ENCODE measurements around the gene PSD4. TPM values are rescaled to one million over a fixed set of nuclear protein-coding genes. Genes with fewer than 3 reads are reported as not detected.

PSD4 gene
- total RNA-seq, 1 experiment from 2014 or later = 27.0 TPM

DNA sequence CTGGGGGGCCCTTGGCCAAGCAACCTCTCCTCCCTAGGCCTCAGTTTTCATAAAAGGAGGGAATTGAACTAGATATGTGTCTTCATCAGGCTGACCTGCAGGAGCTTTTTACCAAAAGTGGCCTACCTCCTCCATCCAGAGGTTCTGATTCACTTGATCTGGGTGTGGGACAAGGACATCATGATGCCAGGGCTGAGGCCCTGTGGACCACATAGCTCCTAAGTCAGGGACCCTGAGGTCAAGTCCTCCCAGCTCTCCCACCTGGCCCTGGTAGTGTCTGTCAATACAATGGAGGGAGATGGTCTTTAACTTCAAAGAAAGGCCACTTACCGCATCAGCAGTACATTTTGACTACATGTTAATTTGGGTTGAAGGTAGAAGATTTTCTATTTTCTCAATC lies 35.9 kb upstream of the PSD4 start:
- no peak for DNase-seq (ENCODE audit: low read depth)
- in situ Hi-C loops (cut with HindIII; ENCODE audit: low pct_unique_long_range_greater_than_20kb, low sequenced_read_pairs) = loop anchor here (25.0 kb wide), 1 partner anchor 249 kb away; no protein-coding TSS in a partner anchor

DNA sequence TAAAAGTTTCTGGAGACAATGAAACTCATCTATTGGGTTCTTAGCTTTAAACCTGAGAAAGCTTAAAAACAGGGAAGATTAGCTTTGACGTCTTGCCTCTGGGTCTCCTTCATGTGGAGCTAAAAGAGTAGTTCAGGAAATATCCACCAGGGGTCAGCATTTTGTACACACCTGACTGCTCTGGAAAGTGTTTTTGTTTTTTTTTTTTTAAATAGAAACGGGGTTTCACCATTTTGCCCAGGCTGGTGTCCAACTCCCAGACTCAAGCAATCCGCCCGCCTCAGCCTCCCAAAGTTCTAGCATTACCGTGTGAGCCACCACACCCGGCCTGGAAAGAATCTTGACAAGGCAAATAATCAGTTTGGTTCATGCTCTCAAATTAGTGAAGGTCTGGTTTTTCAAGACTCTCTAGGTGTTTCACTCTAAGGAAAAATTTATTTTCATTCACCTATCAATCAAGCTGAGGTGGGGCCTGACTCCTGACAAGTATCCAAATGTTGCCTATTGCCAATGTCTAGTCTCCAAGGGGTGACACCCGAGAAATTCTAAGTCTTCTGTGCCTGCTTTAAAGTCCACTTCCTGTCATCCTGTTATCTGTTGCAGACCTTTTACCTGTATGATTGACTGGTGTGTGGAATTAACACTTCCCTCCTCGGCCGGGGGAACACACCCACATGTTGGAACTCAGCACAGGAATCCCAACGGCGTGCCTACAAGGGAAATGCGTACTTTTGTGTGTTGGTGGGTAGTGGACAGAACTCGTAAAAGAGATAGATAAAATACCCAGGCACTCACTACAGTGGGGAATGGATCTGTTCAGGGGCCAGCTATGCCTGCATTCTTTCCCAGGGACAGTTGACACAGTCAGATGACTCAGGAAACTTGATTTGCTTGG lies 35.1 kb upstream of the PSD4 start:
- DNase-seq (ENCODE audit: low read depth) = peak; percentile 71
- in situ Hi-C loops (cut with HindIII; ENCODE audit: low pct_unique_long_range_greater_than_20kb, low sequenced_read_pairs) = loop anchor here (25.0 kb wide), 1 partner anchor 249 kb away; no protein-coding TSS in a partner anchor

DNA sequence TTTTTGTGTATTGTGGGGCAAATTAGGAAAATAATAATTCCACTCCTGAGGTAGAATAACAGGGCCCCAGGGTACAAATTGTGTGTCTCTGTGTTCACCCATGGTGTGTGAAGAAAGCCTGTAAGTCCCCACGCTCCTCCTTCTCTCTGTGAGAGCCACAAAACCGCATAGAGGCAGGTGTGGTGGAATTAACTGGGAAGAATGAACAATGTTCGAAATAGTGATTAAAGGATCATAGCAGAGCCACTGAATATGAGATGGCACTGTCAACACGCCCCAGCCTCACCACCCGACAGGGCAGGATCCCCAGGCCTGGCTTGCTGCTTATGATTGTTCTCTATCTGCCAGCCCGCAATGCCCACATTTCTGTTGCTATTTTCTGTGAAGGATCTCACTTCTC lies 32.3 kb upstream of the PSD4 start:
- in situ Hi-C loops (cut with HindIII; ENCODE audit: low pct_unique_long_range_greater_than_20kb, low sequenced_read_pairs) = loop anchor here (25.0 kb wide), 1 partner anchor 246 kb away; no protein-coding TSS in a partner anchor
- no peak for DNase-seq (ENCODE audit: low read depth)

DNA sequence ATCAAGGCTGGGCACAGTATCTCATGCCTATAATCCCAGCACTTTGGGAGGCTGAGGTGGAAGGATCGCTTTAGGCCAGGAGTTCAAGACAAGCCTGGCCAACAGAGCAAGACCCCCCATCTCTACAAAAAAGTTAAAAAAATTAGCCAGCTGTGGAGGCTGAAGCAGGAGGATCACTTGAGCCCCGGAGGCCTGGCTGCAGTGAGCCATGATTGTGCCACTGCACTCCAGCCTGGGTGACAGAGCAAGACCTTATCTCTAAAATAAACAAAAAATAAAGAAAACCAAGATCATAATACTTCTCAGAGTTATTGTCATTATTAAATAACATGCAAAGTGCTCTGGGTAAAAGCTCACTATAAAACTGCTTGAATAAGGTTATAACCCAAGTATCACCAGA lies 31.5 kb upstream of the PSD4 start:
- no peak for DNase-seq (ENCODE audit: low read depth)
- in situ Hi-C loops (cut with HindIII; ENCODE audit: low pct_unique_long_range_greater_than_20kb, low sequenced_read_pairs) = loop anchor here (25.0 kb wide), 1 partner anchor 245 kb away; no protein-coding TSS in a partner anchor

DNA sequence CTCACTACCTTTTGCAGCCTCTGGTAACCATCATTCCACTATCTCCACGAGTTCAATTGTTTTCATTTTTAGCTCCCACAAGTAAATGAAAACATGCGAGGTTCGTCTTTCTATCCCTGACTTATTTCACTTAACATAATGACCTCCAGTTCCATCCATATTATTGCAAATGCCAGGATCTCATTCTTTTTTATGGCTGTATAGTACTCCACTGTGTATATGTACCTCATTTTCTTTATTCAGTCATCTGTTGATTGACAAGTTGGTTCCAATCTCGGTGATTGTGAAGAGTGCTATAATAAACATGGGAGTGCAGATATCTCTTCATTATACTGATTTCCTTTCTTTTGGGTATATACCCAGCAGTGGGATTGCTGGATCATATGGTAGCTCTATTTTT lies 29.5 kb upstream of the PSD4 start:
- in situ Hi-C loops (cut with HindIII; ENCODE audit: low pct_unique_long_range_greater_than_20kb, low sequenced_read_pairs) = loop anchor here (25.0 kb wide), 1 partner anchor 243 kb away; no protein-coding TSS in a partner anchor
- no peak for DNase-seq (ENCODE audit: low read depth)

DNA sequence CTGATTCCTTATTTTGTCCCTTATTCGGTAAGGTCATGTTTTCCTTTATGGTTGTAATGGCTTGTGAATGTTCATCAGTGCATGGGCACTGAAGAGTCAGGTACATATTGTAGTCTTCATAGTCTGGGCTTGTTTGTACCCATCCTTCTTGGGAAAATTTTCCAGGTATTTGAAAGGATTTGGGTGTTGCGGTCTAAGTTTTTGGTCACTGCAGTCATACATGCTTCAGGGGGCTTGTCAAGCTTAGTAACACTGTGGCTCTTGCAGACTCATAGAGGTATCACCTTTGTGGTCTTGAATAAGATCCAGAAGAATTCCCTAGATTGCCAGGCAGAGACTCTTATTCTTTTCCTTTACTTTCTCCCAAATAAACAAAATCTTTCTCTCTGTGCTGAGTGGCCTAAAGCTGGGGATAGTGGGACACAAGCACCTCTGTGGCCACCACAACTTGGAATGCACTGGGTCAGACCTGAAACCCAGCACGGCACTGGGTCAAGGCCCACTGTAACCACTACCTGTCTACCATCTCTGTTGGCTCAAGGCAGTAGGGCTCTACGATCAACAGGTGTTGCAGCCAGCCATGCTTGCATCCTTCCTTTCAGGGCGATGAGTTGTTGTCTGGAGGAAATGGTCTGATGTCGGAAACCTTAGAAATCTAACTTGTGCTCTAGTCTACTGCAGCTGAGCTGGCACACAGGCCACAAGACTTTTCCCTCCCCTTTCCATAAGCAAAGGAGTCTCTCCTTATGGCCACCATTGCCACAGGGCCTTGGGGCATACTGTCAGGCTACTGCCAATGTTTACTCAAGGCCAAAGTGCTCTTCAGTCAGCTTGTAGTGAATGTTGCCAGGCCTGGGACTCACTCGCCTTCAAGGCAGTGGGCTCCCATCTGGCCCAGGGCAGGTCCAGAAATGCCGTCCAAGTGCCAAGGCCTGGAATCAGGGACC lies 24.9 kb upstream of the PSD4 start:
- in situ Hi-C loops (cut with HindIII; ENCODE audit: low pct_unique_long_range_greater_than_20kb, low sequenced_read_pairs) = loop anchor here (25.0 kb wide), 1 partner anchor 238 kb away; no protein-coding TSS in a partner anchor
- no peak for DNase-seq (ENCODE audit: low read depth)

DNA sequence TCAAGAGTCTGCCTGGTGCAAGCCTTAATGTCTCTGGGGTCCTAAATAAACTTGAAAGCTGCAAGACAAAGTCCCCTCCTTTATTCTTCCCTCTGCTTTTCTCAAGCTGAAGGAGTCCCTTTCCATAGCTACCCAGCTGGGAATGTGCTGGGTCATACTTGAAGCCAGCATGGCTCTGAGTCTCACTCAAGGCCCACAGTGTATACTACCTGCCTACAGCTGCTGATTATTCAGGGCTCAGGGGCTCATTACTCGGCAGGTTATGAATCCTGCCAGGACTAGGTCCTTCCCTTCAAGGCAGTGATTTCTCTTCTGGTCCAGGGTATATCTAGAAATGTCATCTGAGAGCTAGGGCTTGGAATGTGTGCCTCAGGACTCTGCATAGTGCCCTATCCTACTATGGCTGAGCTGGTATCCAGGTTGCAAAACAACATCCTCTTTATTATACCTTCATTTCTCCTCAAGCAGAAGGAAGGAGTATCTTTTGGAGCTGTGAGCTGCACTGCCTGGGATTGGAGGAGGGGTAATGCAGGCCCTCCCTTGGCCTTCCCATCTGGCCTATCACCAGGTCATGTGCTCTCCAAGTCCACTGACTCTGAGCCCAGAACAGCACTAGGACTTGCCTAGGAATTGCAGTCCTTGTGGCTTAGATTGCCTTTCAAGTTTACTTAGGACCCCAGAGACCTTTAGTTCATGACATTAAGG lies 24.1 kb upstream of the PSD4 start:
- in situ Hi-C loops (cut with HindIII; ENCODE audit: low pct_unique_long_range_greater_than_20kb, low sequenced_read_pairs) = loop anchor here (25.0 kb wide), 1 partner anchor 238 kb away; no protein-coding TSS in a partner anchor
- no peak for DNase-seq (ENCODE audit: low read depth)

DNA sequence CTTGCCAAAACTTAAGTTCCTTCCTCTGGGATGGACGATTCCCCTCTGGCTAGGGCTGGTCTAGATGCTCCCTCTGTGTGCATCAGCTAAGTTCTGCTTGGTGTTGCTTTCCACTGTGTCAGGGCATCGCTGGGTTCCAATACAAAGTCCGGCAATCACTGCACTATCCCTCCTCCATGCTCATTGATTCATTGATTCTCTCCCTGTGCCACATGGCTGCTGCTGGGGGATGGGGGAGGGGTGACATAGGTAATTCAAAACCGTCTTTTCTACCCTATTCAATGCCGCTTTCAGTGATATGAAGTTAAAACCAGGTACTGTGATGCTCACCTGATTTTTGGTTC lies 23.5 kb upstream of the PSD4 start:
- in situ Hi-C loops (cut with HindIII; ENCODE audit: low pct_unique_long_range_greater_than_20kb, low sequenced_read_pairs) = no loop called here
- DNase-seq (ENCODE audit: low read depth) = no peak

DNA sequence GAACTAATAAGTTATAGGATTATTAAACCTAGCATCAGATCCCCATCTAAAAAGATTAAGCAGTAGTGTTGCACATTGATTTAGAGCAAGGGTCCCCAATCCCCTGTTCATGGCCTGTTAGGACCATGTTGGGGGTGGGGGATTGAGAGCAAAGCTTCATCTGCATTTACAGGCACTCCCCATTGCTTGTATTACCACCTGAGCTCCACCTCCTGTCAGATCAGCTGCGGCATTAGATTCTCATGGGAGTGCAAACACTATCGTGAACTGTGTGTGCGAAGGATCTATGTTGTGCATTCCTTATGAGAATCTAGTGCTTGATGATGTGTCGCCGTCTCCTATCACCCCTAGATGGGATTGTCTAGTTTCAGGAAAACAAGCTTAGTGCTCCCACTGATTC lies 18.4 kb upstream of the PSD4 start:
- in situ Hi-C loops (cut with HindIII; ENCODE audit: low pct_unique_long_range_greater_than_20kb, low sequenced_read_pairs) = no loop called here
- no peak for DNase-seq (ENCODE audit: low read depth)

DNA sequence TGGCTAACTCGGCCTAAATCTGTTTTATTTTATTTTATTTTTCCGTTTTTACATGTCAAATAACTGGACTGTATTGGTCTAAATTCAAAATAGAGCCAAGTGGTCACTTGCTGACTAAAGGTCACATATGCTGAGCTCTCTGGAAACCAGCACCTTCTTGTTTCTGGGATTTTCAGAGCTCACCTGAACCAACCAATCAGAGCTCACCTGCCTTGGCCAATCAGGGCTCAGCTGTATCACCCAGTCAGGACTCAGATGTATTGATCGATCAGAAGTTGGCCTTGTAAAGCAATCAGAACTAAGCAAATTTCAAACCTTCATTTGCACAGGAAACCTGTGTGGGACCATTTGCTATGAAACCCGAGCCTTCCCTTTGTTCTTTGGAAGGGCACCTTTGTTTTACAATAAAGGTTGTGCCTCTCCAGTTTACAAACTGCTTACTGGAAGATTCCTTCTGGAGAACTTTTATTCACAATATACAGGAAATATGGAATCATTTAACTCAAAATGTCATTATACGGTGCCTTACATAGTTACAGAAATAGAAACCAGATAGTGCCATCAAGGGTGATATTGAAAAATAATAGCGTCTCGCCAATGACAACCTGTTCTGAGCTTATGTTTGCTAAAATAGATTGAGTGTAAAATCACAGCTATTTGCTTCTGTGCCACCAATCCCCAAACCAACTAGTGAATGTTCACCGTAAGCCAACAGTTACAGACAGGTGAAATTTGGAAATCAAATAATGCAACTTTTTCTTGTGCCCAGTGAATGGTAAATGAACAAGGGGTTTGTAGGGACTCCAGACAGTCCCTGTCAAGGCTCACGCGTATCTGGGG lies 17.3 kb upstream of the PSD4 start:
- in situ Hi-C loops (cut with HindIII; ENCODE audit: low pct_unique_long_range_greater_than_20kb, low sequenced_read_pairs) = no loop called here
- DNase-seq (ENCODE audit: low read depth) = peak; percentile 42

DNA sequence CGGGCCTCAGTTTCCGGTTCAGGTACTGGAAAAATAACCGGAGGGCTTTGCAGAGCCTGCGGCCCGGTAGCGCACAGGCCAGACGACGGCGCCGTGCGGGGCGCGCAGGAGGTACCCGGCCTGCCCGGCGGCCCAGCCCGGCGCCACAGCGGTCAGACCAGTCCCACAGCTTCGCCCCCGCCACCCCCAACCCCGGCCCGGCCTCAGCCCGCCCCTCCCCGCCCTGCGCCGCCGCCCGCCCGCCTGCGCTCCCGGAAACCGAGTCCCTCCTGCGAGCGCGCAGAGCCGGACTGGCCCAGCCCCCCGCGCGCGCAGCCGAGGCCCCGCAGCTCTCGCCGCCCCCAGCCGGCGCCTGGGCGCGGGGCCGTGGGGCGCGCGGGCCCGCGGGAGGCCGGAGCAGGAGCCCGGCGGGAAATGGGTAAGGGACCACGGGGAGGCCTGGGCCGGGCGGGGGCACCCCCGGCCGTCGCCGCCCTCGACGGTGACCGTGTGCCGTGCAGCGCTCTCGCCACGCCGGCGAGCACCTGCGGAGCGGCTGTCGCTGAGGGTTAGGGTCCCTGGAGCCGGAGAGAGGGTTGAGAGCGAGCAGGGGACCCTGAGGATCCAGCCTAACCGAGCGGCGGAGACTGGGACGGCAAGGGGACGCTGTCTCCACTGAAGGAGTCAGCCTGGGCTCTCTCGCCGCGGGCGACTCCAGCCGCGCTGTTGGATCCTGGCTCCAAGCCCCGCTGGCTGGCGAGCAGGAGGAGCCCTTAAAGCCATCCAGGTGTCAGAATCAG lies 16.5 kb upstream of the PSD4 start:
- DNase-seq (ENCODE audit: low read depth) = peak; percentile 48
- in situ Hi-C loops (cut with HindIII; ENCODE audit: low pct_unique_long_range_greater_than_20kb, low sequenced_read_pairs) = no loop called here

DNA sequence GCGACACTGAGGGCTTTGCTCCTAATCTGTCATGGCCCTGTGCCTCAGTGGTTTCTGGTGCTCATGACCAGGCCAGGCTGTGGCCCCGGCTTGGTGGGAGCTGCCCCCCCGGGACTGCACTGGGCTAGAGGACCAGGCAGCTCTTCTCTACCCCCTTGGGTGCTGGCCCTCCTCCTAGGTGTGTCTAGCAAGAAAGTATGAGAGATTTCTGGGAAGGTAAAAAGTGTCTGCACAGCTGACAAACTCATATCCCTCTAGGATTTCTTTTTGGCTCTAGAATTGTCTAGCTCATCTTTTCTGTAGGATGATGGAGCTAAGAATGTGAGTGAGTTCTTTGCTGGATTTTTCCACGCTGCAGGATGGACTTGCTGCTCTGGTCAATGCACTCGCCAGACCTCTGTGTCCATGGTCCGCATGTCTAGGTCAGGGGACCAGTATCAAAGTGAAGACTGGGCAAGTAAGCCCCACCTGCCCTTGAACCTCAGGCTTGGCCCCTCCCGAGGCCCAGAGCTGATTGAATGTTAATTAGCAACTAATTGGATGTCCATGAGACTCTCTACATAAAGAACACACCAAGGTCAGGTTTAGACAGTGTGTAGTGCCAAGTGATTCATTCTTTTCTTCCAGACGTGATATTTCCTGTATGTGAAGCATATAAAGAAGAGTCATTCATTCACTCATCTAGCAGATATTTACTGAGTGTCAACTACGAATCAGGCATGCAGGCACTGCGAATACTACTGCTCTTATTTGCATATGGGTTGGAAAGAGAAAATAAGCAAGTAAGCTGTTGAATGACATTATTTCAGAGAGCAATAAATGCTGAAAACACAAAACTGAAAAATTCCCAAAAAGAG lies 15.6 kb upstream of the PSD4 start:
- peak; percentile 28 for DNase-seq (ENCODE audit: low read depth)
- in situ Hi-C loops (cut with HindIII; ENCODE audit: low pct_unique_long_range_greater_than_20kb, low sequenced_read_pairs) = no loop called here

DNA sequence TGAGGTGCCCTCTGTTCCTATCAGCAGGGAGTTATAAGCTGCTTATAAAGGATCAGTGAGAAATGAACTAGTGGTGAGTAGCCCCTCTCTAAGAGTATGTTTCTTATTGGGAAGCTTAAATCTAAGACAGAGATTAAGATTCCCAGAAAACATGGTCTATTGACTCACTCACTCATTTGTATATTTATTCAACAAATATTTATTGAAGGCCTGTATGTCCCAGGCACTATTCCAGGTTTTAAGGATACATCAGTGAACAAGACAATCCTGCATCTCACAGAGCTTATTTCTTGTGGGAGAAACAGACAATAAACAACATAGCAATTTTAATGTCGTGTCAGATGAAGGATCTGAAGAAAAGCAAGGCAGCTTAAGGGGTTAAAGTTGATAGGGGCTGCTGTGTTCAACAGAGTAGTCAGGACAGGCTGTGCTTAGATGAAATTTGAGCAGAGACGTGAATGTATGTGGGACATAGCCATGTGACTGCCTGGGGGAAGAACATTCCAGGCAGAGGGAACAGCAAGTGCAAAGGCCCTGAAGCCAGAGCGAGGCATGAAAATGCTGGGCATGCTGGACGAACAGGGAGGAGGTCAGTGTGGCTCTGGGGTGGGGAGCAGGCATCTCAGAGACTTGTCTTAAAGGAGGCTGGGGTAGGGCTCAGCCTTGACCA lies 14.8 kb upstream of the PSD4 start:
- no peak for DNase-seq (ENCODE audit: low read depth)
- in situ Hi-C loops (cut with HindIII; ENCODE audit: low pct_unique_long_range_greater_than_20kb, low sequenced_read_pairs) = no loop called here

DNA sequence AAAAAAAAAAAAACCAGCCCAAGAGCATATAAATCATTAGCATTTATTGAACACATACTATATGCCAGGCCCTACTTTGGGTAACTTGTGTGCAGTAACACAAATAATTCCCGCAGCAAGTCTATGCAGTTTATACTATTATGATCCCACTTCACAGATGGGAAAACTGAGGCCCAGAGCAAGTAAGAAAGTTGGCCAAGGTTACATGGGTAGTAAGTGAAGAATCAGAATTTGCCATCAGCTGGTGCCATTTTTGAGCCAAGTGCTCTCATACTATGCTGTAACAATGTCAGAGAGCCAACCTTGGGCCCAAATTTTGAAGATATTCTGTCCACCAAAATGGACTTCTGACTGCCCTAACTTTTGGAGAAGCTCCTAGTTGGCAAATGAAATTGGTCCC lies 13.5 kb upstream of the PSD4 start:
- no peak for DNase-seq (ENCODE audit: low read depth)

DNA sequence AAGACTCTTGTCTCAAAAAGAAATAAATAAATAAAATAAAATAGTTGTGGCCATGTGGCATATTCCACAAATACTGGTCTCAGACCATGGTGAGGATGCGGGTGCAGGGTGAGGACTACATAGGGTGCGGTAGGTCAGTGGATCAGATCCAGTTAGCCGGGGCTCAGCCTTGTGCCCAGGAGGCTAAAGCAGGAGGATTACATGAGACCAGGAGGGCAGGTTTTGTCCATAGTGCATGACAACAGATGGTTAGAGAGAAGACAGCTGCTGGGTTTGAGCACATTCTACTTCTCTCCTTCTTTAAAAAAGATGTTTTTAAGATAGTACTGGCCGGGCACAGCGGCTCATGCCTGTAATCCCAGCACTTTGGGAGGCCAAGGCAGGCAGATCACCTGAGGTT lies 12.8 kb upstream of the PSD4 start:
- in situ Hi-C loops (cut with HindIII; ENCODE audit: low pct_unique_long_range_greater_than_20kb, low sequenced_read_pairs) = no loop called here
- DNase-seq (ENCODE audit: low read depth) = no peak

More for the DNA sequence above, 13.5 kb upstream of the PSD4 start:
- in situ Hi-C loops (cut with HindIII; ENCODE audit: low pct_unique_long_range_greater_than_20kb, low sequenced_read_pairs) = no loop called here
